HUDEP-2 (cell line): ENCODE measurements around the gene EP400.

ENCODE experiments used
- DNase-seq, 76 experiments: peaks; one replicate each; lab custom pipeline; 2025; ENCODE audit not compliant: unreplicated experiment in 76 of 76; lab: John Stamatoyannopoulos, UW

EP400 gene

DNA sequence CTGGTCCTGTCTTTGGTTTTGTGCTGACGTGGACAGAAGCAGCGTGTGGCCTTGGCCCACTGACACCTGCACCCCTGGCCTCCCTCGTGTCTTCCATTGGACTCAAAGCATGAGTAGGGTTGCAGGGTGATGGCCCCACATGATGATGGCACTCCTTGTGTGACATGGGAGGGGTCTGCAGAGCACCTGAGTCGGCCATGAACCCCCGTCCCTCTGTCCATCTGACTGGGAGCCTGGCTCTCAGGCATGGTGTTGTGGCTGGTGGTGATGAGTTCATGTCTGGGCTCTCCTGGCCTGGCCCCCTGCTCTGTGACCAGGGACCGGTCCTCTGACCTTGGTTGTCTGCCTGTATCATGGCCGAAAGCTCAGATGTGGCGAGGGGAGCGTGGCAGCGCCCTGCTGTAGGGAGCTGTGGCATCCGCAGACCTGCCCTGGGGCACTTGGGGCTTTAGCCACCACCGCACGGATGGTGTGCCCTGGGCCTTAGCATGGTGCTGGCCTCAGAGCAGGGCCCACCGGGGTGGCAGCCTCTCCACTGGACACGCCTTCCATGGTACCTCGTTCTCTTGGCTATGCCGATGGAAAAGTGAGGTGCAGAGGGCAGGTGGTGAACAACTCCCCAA is 38.6 kb upstream of the EP400 start:
- no peak for DNase-seq

DNA sequence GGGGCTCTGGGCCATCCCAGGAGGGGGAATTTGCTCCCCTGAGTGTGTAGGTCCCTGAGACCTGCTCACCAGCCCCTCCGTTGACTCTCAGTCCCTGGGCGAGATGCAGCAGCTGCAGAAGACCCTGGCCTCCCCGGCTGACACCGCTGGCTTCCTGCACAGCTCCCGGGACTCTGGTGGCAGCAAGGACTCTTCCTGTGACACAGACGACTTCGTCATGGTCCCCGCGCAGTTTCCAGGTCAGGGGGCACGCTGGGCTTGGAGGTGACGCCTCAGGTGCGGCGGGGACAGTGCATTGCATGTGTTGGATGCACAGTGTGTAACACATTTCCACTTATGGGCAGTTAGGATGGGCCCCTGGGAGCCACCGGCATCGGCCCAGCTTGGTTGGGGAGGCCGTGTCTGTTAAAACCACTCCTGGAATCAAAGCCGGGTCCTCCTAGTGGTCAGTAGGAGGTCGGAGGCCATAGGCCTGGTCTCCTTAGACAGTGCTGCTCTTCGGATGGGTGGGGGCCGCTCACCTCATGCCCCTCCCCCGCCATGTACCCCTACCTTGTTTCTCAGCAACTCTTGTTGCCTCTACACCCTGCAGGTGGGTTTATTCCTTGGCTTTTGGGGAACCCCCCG is 37.8 kb upstream of the EP400 start:
- DNase-seq = no peak

GRCh38 chr12:131912518-131913274 is 37.0 kb upstream of the EP400 start:
- DNase-seq = peak in 75 of 76 experiments; percentile 12 to 98 (median 90)

- no peak for DNase-seq
Measured at GRCh38 chr12:131913666-131914065, 36.1 kb upstream of the EP400 start.

DNA sequence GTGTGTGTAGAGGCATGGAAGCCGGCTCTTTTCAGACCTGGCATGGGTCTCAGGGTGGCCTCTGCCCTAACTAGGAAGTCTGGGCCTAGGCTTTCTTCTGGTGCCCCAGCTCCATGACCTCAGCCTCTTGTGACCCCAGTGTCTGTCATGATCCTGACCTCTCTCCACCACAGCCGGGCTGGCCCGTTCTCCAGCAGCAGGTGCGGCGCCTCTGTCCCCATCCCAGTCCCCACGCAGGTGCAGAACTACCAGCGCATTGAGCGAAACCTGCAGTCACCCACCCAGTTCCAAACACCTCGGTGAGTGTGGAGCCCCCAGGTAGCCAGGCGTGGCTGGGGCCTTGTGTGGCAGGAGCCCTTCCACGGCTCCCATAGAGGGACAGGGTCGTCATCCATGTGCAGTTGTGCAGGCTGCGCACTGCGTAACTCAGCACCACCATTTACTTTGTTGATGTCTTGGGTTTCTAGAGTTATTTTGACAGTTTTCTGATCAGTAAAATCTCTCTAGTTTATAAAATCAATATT is 35.5 kb upstream of the EP400 start:
- no peak for DNase-seq

DNA sequence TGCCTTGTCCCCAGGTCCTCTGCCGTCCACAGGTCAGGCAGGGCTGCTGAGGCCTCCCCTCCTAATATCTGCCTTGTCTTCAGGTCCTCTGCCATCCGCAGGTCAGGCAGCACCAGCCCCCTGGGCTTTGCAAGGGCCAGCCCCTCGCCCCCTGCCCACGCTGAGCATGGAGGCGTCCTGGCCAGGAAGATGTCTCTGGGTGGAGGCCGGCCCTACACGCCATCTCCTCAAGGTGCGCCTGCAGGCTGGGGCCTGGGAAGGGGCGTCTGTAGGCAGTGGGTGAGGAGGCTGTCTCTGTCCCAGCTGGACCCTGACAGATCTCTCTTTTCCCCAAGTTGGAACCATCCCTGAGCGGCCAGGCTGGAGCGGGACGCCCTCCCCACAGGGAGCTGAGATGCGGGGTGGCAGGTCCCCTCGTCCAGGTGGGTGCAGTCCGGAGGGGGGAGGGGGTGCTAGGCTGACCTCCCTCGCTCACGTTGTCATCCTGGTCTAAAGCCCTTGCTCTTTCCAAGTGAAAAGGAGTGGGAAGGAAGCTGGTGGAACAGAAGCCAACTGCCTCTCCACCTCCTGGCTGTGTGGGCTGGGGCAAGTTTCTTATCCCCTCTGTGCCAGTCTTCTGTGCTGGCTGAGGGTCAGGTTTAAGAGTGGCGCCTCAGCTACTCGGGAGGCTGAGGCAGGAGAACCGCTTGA is 34.6 kb upstream of the EP400 start:
- no peak for DNase-seq

DNA sequence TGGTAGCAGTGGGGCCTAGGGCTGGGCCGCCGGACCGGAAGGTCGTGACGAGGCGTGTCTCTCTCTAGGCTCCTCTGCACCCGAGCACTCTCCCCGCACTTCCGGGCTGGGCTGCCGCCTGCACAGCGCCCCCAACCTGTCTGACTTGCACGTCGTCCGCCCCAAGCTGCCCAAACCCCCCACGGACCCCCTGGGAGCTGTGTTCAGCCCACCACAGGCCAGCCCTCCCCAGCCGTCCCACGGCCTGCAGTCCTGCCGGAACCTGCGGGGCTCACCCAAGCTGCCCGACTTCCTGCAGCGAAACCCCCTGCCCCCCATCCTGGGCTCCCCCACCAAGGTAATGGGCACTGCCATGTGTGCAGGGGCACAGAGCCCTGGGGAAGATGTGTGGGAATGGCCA is 33.9 kb upstream of the EP400 start:
- DNase-seq = no peak

- no peak for DNase-seq
Measured at GRCh38 chr12:131916306-131917138, 33.2 kb upstream of the EP400 start.

GRCh38 chr12:131917139-131917710 is 32.5 kb upstream of the EP400 start:
- DNase-seq = no peak

DNA sequence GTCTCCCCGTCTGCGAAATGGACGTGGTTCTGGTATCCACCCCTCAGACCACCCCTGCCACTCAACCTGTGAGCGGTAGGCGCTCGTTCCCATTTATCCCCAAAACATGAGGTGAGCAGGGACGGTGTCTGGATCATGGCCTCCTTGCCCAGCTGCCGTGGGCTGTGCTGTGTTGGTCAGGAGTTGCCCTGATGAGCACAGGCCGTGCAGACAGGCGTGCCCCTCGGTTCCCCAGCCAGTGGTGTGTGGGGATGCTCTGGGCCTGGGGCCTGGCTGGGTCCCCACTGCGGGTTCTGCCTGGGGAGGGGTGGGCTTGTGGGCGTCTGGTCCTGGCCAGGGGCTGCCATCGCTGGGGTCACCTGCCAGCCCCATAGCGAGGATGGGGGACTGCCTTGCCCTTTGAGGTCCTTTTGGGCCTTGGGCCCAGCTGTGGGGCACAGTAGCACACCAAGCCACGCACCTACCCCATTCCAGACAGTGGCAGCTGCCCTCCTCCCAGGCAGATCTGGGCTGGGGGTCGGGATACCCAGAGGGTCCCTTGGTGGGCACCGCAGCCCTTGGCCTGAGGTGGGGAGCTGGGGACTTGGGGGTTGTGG is 31.9 kb upstream of the EP400 start:
- DNase-seq = no peak

GRCh38 chr12:131918311-131919050 is 31.3 kb upstream of the EP400 start:
- DNase-seq = no peak

GRCh38 chr12:131919051-131919347 is 30.7 kb upstream of the EP400 start:
- DNase-seq = no peak

- no peak for DNase-seq
Measured at GRCh38 chr12:131919366-131920156, 30.2 kb upstream of the EP400 start.

GRCh38 chr12:131920157-131920508 is 29.6 kb upstream of the EP400 start:
- DNase-seq = no peak

- no peak for DNase-seq
Measured at GRCh38 chr12:131920902-131921840, 28.6 kb upstream of the EP400 start.

GRCh38 chr12:131921866-131922769 is 27.6 kb upstream of the EP400 start:
- no peak for DNase-seq
